ENCODE measurements around the gene PBX3. TPM values are rescaled to one million over a fixed set of nuclear protein-coding genes. Genes with fewer than 3 reads are reported as not detected.

The PBX3 gene
- total RNA-seq, 2 donors from 2014 or later: 16.9 to 17.6 TPM

- DNase-seq (ENCODE audit: low spot score in 2 of 2): peak; percentile 91 to 94
- Mint-ChIP-seq H3K9me3 (no peaks in the 10 kb centered on the region), H3K36me3 (peaks cover 0 to 15% of the 10 kb centered on the region in 2 donors), H3K27ac (peak overlapping the region; percentile 81 to 97)
- peak; percentile 81 to 86 for ATAC-seq
Observed at GRCh38 chr9:125746017-125746773, 978 bp upstream of the PBX3 start.

GRCh38 chr9:125746774-125747052, 460 bp upstream of the PBX3 start:
- ATAC-seq: no peak
- Mint-ChIP-seq H3K36me3 (peaks cover 0 to 15% of the 10 kb centered on the region in 2 donors), H3K27ac (no peak overlapping the region), H3K9me3 (no peaks in the 10 kb centered on the region)
- no peak for DNase-seq (ENCODE audit: low spot score in 2 of 2)

- Mint-ChIP-seq H3K36me3 (peaks cover 0 to 15% of the 10 kb centered on the region in 2 donors), H3K27ac (peak overlapping the region; percentile 74 to 81), H3K9me3 (no peaks in the 10 kb centered on the region)
- DNase-seq (ENCODE audit: low spot score in 2 of 2): peak; percentile 29 to 59
- no peak for ATAC-seq
Observed at GRCh38 chr9:125747765-125748445, 732 bp downstream of the PBX3 start.

GRCh38 chr9:125748446-125749099, 1.4 kb downstream of the PBX3 start:
- ATAC-seq (no peak), DNase-seq (ENCODE audit: low spot score in 2 of 2) (no peak)
- H3K9me3 Mint-ChIP-seq: no peaks in the 10 kb centered on the region
- peak overlapping the region; percentile 74 to 81 for H3K27ac Mint-ChIP-seq
- H3K36me3 Mint-ChIP-seq: peaks cover 0 to 15% of the 10 kb centered on the region in 2 donors

GRCh38 chr9:125749287-125749935, 2.2 kb downstream of the PBX3 start:
- no peaks in the 10 kb centered on the region for H3K9me3 Mint-ChIP-seq
- H3K27ac Mint-ChIP-seq: no peak overlapping the region
- DNase-seq (ENCODE audit: low spot score in 2 of 2): no peak
- H3K36me3 Mint-ChIP-seq: peaks cover 0 to 15% of the 10 kb centered on the region in 2 donors
- ATAC-seq: no peak

- H3K9me3 Mint-ChIP-seq: no peaks in the 10 kb centered on the region
- no peak for ATAC-seq
- H3K27ac Mint-ChIP-seq: no peak overlapping the region
- DNase-seq (ENCODE audit: low spot score in 2 of 2): no peak
- peaks cover 0 to 15% of the 10 kb centered on the region in 2 donors for H3K36me3 Mint-ChIP-seq
Observed at GRCh38 chr9:125749951-125750626, 2.9 kb downstream of the PBX3 start.

GRCh38 chr9:125750627-125751011, 3.4 kb downstream of the PBX3 start:
- H3K9me3 Mint-ChIP-seq: no peaks in the 10 kb centered on the region
- no peak for DNase-seq (ENCODE audit: low spot score in 2 of 2)
- no peak overlapping the region for H3K27ac Mint-ChIP-seq
- no peak for ATAC-seq
- H3K36me3 Mint-ChIP-seq: peaks cover 0 to 15% of the 10 kb centered on the region in 2 donors

GRCh38 chr9:125752070-125752628, 5.0 kb downstream of the PBX3 start:
- no peak for ATAC-seq
- H3K9me3 Mint-ChIP-seq: no peaks in the 10 kb centered on the region
- H3K36me3 Mint-ChIP-seq: peaks cover 0 to 15% of the 10 kb centered on the region in 2 donors
- no peak overlapping the region for H3K27ac Mint-ChIP-seq
- no peak for DNase-seq (ENCODE audit: low spot score in 2 of 2)

- DNase-seq (ENCODE audit: low spot score in 2 of 2) (no peak), ATAC-seq (no peak)
- Mint-ChIP-seq H3K27ac (no peak overlapping the region), H3K9me3 (no peaks in the 10 kb centered on the region), H3K36me3 (peaks cover 0 to 6% of the 10 kb centered on the region in 2 donors)
Observed at GRCh38 chr9:125754096-125754495, 6.9 kb downstream of the PBX3 start.

- no peaks in the 10 kb centered on the region for H3K36me3 Mint-ChIP-seq
- H3K27ac Mint-ChIP-seq: no peak overlapping the region
- no peaks in the 10 kb centered on the region for H3K9me3 Mint-ChIP-seq
- ATAC-seq: no peak
- no peak for DNase-seq (ENCODE audit: low spot score in 2 of 2)
Observed at GRCh38 chr9:125755340-125755739, 8.2 kb downstream of the PBX3 start.

GRCh38 chr9:125756518-125756917, 9.3 kb downstream of the PBX3 start:
- H3K36me3 Mint-ChIP-seq: no peaks in the 10 kb centered on the region
- ATAC-seq (no peak), DNase-seq (ENCODE audit: low spot score in 2 of 2) (no peak)
- H3K27ac Mint-ChIP-seq: no peak overlapping the region
- H3K9me3 Mint-ChIP-seq: no peaks in the 10 kb centered on the region

- DNase-seq (ENCODE audit: low spot score in 2 of 2) (no peak), ATAC-seq (no peak)
- Mint-ChIP-seq H3K27ac (no peak overlapping the region), H3K36me3 (no peaks in the 10 kb centered on the region), H3K9me3 (no peaks in the 10 kb centered on the region)
Observed at GRCh38 chr9:125757834-125758233, 10.7 kb downstream of the PBX3 start.

- DNase-seq (ENCODE audit: low spot score in 2 of 2) (no peak), ATAC-seq (peak in 1 of 2 donors; percentile 24)
- Mint-ChIP-seq H3K9me3 (no peaks in the 10 kb centered on the region), H3K36me3 (no peaks in the 10 kb centered on the region), H3K27ac (no peak overlapping the region)
Observed at GRCh38 chr9:125758986-125759763, 12.0 kb downstream of the PBX3 start.

- ATAC-seq: no peak
- Mint-ChIP-seq H3K27ac (no peak overlapping the region), H3K9me3 (no peaks in the 10 kb centered on the region), H3K36me3 (no peaks in the 10 kb centered on the region)
- no peak for DNase-seq (ENCODE audit: low spot score in 2 of 2)
Observed at GRCh38 chr9:125759764-125760129, 12.6 kb downstream of the PBX3 start.

- Mint-ChIP-seq H3K9me3 (no peaks in the 10 kb centered on the region), H3K27ac (no peak overlapping the region), H3K36me3 (no peaks in the 10 kb centered on the region)
- DNase-seq (ENCODE audit: low spot score in 2 of 2): no peak
- no peak for ATAC-seq
Observed at GRCh38 chr9:125760537-125760936, 13.4 kb downstream of the PBX3 start.

Data from activated naive CD4-positive, alpha-beta T cell treated with anti-CD3 and anti-CD28 coated beads, Interleukin-2, amount 50 U/mL, for 72 hours (primary cell).